ENCODE data around the gene PRSS2. TPM values are rescaled to one million over a fixed set of nuclear protein-coding genes. Genes with fewer than 3 reads are reported as not detected.

Gene PRSS2
- total RNA-seq, 1 experiment from 2014 or later, result 27.6 TPM

GRCh38 chr7:142733271-142733670, 37.5 kb upstream of the PRSS2 start (continued):
- no peak for TF ChIP-seq IRF1 (CRISPR knock-in tag; IDR thresholded peaks at IDR 0.05)

GRCh38 chr7:142739923-142740492, 30.8 kb upstream of the PRSS2 start:
- Mint-ChIP-seq H3K4me3 (no peak overlapping the region), H3K9me3 (peaks cover 12% of the 10 kb centered on the region), H3K27me3 (ENCODE audit: low read depth) (peaks cover 4% of the 10 kb centered on the region), H3K36me3 (peaks cover 4% of the 10 kb centered on the region; the same call in 1 of the 2 replicates), H3K27ac (no peak overlapping the region), H3K4me1 (peaks cover under 1% of the 10 kb centered on the region; the same call in 1 of the 2 replicates)
- ChIA-PET CTCF (interaction anchor here (1.0 kb wide), 1 partner anchor 43 kb away, joined by 3 read pairs; no protein-coding TSS in a partner anchor), POLR2A (no interaction called here)
- ATAC-seq (no peak; the same call in 1 of the 2 replicates), DNase-seq (ENCODE audit: low spot score) (no peak)
- TF ChIP-seq NR2C2 (CRISPR knock-in tag; IDR thresholded peaks at IDR 0.05), result no peak
- TF ChIP-seq ZSCAN18 (CRISPR knock-in tag; IDR thresholded peaks at IDR 0.05), result no peak
- no peak for TF ChIP-seq PRRX2 (CRISPR knock-in tag; IDR thresholded peaks at IDR 0.05)
- TF ChIP-seq SOX15 (CRISPR knock-in tag; IDR thresholded peaks at IDR 0.05), result no peak
- no peak for TF ChIP-seq GTF2I (CRISPR knock-in tag; conservative IDR thresholded peaks at IDR 0.05)
- TF ChIP-seq HMGXB4 (CRISPR knock-in tag; IDR thresholded peaks at IDR 0.05), result no peak
- TF ChIP-seq SMAD3 (CRISPR knock-in tag; IDR thresholded peaks at IDR 0.05; ENCODE audit: borderline replicate concordance), result no peak
- TF ChIP-seq ZNF416 (CRISPR knock-in tag; IDR thresholded peaks at IDR 0.05), result no peak
- no peak for TF ChIP-seq ERG (CRISPR knock-in tag; IDR thresholded peaks at IDR 0.05)
- no peak for TF ChIP-seq NR3C1 (CRISPR knock-in tag; conservative IDR thresholded peaks at IDR 0.05; ENCODE audit: low read depth)
- TF ChIP-seq RELA (CRISPR knock-in tag; IDR thresholded peaks at IDR 0.05; ENCODE audit: borderline replicate concordance), result no peak
- no peak for TF ChIP-seq ARID4B (CRISPR knock-in tag; IDR thresholded peaks at IDR 0.05; ENCODE audit: borderline replicate concordance)
- TF ChIP-seq PREB (CRISPR knock-in tag; IDR thresholded peaks at IDR 0.05; ENCODE audit: borderline replicate concordance), result no peak
- no peak for TF ChIP-seq ZNF317 (CRISPR knock-in tag; IDR thresholded peaks at IDR 0.05; ENCODE audit: borderline replicate concordance, low read depth)
